H1 (cell line): ENCODE measurements around the gene TMEM154.

Experiments used
- CHD2 ChIP-seq: IDR thresholded peaks from 2 replicates; pipeline ENCODE4 v1.6.1; 2012; ENCODE audit warnings: low read length, improper control_type of control experiment
- E2F6 ChIP-seq: IDR thresholded peaks from 2 replicates; pipeline ENCODE4 v1.6.1; 2012; ENCODE audit warnings: inconsistent platforms
- EP300 ChIP-seq, 2 experiments: IDR thresholded peaks; 1 replicate in 1 of 2; 2 replicates in 1 of 2; pipeline ENCODE4 v1.6.1; 2011 to 2012; ENCODE audit warnings: low read depth in 2 of 2, low read length in 2 of 2, mild to moderate bottlenecking in 2 of 2, borderline replicate concordance in 1 of 2, inconsistent platforms in 1 of 2, moderate library complexity in 1 of 2
- EZH2 ChIP-seq: fragments of 200-600 bp; sonication (generic); IDR thresholded peaks from 2 replicates; pipeline ENCODE4 v1.7.1; 2012; ENCODE audit warnings: low read depth, mild to moderate bottlenecking, moderate library complexity, low read length, inconsistent platforms; ENCODE audit not compliant: severe bottlenecking
- HDAC6 ChIP-seq: IDR thresholded peaks from one replicate; pipeline ENCODE4 v1.7.1; 2012; ENCODE audit warnings: low read depth, mild to moderate bottlenecking, inconsistent platforms, low read length, moderate library complexity
- MAFK ChIP-seq: IDR thresholded peaks from 2 replicates; pipeline ENCODE4 v1.6.1; 2012; ENCODE audit warnings: low read depth, mild to moderate bottlenecking, improper control_type of control experiment, low read length
- POLR2A ChIP-seq, 2 experiments: IDR thresholded peaks; 1 replicate in 1 of 2; 2 replicates in 1 of 2; pipeline ENCODE4 v1.6.1; 2011; ENCODE audit warnings: low read depth in 2 of 2, low read length in 2 of 2, mild to moderate bottlenecking in 2 of 2; ENCODE audit errors: control extremely low read depth in 1 of 2
- POLR2AphosphoS5 ChIP-seq: IDR thresholded peaks from 2 replicates; pipeline ENCODE4 v1.6.1; 2011; ENCODE audit warnings: low read depth, low read length
- POU5F1 ChIP-seq: IDR thresholded peaks from 2 replicates; pipeline ENCODE4 v1.6.1; 2011; ENCODE audit warnings: low read depth, mild to moderate bottlenecking, low read length, moderate library complexity
- RFX5 ChIP-seq: IDR thresholded peaks from 2 replicates; pipeline ENCODE4 v1.6.1; 2011; ENCODE audit warnings: low read depth, low read length, improper control_type of control experiment, borderline replicate concordance
- SP1 ChIP-seq: IDR thresholded peaks from 2 replicates; pipeline ENCODE4 v1.6.1; 2011; ENCODE audit warnings: low read depth, low read length
- TAF1 ChIP-seq: IDR thresholded peaks from 2 replicates; pipeline ENCODE4 v1.6.1; 2011; ENCODE audit warnings: mild to moderate bottlenecking, low read depth, low read length
- YY1 ChIP-seq: IDR thresholded peaks from 2 replicates; pipeline ENCODE4 v1.6.1; 2011; ENCODE audit warnings: low read depth, mild to moderate bottlenecking, low read length
- TF ChIP-seq, protein P1 (sequence below), 3 experiments: IDR thresholded peaks; 1 replicate in 2 of 3; 2 replicates in 1 of 3; pipeline versions ENCODE4 v1.5.1 to v1.6.1; 2011; ENCODE audit warnings: low read length in 3 of 3, mild to moderate bottlenecking in 3 of 3, inconsistent platforms in 2 of 3, low read depth in 1 of 3, moderate library complexity in 1 of 3; ENCODE audit not compliant: insufficient read depth in 1 of 3; ENCODE audit errors: control extremely low read depth in 1 of 3

DNA sequence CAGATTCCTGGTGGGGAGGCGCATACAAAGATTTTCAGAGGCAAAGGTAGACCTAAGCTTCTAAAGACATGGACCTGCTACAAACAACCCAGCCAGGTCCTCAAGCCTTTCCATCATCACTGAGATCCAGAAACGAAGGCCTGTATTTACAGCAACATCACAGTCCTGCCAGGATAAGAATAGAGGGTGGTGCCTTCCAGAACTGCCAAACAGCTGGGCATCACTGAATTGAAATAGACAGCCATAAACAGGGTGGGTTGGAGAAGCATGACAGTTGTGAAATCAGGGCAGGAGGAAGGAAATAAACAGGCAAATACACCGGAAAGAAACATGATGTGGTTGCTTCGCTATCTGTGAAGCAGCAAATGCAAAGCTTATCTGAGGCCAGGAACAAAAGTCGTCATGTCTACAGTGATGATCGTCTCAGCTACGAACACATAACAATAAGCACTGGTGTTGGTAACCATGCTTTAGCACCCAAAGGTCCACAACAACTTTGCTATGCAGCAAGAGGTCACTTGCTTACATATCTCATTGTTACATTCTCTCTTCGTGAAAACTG is 6.7 kb upstream of the TMEM154 start:
- TF ChIP-seq HDAC6 = no peak
- TF ChIP-seq, protein P1, sequence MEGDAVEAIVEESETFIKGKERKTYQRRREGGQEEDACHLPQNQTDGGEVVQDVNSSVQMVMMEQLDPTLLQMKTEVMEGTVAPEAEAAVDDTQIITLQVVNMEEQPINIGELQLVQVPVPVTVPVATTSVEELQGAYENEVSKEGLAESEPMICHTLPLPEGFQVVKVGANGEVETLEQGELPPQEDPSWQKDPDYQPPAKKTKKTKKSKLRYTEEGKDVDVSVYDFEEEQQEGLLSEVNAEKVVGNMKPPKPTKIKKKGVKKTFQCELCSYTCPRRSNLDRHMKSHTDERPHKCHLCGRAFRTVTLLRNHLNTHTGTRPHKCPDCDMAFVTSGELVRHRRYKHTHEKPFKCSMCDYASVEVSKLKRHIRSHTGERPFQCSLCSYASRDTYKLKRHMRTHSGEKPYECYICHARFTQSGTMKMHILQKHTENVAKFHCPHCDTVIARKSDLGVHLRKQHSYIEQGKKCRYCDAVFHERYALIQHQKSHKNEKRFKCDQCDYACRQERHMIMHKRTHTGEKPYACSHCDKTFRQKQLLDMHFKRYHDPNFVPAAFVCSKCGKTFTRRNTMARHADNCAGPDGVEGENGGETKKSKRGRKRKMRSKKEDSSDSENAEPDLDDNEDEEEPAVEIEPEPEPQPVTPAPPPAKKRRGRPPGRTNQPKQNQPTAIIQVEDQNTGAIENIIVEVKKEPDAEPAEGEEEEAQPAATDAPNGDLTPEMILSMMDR (IDR thresholded peaks at IDR 0.05; ENCODE audit: control extremely low read depth in 1 of 3, insufficient read depth in 1 of 3, low read depth in 1 of 3, low read length in 3 of 3) = no peak
- no peak for TF ChIP-seq SP1
- TF ChIP-seq POLR2AphosphoS5 = no peak
- no peak for TF ChIP-seq YY1
- no peak for TF ChIP-seq TAF1
- no peak for TF ChIP-seq EP300 (IDR thresholded peaks at IDR 0.05; ENCODE audit: borderline replicate concordance in 1 of 2, low read depth in 2 of 2, low read length in 2 of 2)
- no peak for TF ChIP-seq RFX5
- no peak for TF ChIP-seq POU5F1
- TF ChIP-seq E2F6 = no peak
- no peak for TF ChIP-seq EZH2
- TF ChIP-seq POLR2A (IDR thresholded peaks at IDR 0.05; ENCODE audit: control extremely low read depth in 1 of 2, low read depth in 2 of 2, low read length in 2 of 2) = no peak
- no peak for TF ChIP-seq CHD2
- no peak for TF ChIP-seq MAFK
